Measurements from ENCODE around the gene AK4.

- TF ChIP-seq CTCF (IDR thresholded peaks at IDR 0.05) (no peak), POLR2AphosphoS5 (IDR thresholded peaks at IDR 0.05) (no peak), POLR2A (IDR thresholded peaks at IDR 0.05) (no peak)
Measured at GRCh38 chr1:65231718-65232330, 83.8 kb downstream of the AK4 start.

All from breast epithelium (tissue), 3 donors.